SK-N-SH treated with all-trans-retinoic acid at 6 μM for 48 hours (cell line): ENCODE data around the gene PRDX6.

Experiments
- ATAC-seq: fragments of 200-7000 bp; cut with Tn5 transposase; 3 replicates; pipeline ENCODE4 v1.9.1; 2020; ENCODE audit warnings: mild to moderate bottlenecking, moderate library complexity
- ARNTL ChIP-seq: fragments of 450-650 bp; formaldehyde crosslinking; IDR thresholded peaks from 2 replicates; pipeline ENCODE4 v1.5.0; 2020; ENCODE audit warnings: low read depth, mild to moderate bottlenecking, moderate library complexity, borderline replicate concordance
- BACH2 ChIP-seq: fragments of 250-450 bp; sonication (Bioruptor Pico); IDR thresholded peaks from 2 replicates; pipeline ENCODE4 v1.9.0; 2021; ENCODE audit warnings: mild to moderate bottlenecking, borderline replicate concordance
- CSDC2 ChIP-seq: fragments of 250-450 bp; sonication (Bioruptor Pico); IDR thresholded peaks from 2 replicates; pipeline ENCODE4 v1.5.0; 2020; ENCODE audit warnings: mild to moderate bottlenecking, moderate library complexity
- CSRNP3 ChIP-seq: fragments of 250-450 bp; sonication (Bioruptor Pico); IDR thresholded peaks from 2 replicates; pipeline ENCODE4 v1.5.1; 2021; ENCODE audit warnings: mild to moderate bottlenecking, moderate library complexity
- ESRRG ChIP-seq: fragments of 250-450 bp; sonication (Bioruptor Pico); IDR thresholded peaks from 2 replicates; pipeline ENCODE4 v1.6.1; 2021; ENCODE audit warnings: mild to moderate bottlenecking
- GLIS3 ChIP-seq: fragments of 250-450 bp; sonication (Bioruptor Pico); IDR thresholded peaks from 2 replicates; pipeline ENCODE4 v1.5.0; 2020; ENCODE audit warnings: mild to moderate bottlenecking, moderate library complexity
- ISL1 ChIP-seq: fragments of 250-450 bp; sonication (Bioruptor Pico); IDR thresholded peaks from 2 replicates; pipeline ENCODE4 v2.1.2; 2022; ENCODE audit warnings: mild to moderate bottlenecking, moderate library complexity
- OSR1 ChIP-seq: fragments of 250-450 bp; sonication (Bioruptor Pico); IDR thresholded peaks from 2 replicates; pipeline ENCODE4 v1.8.0; 2022; ENCODE audit warnings: moderate library complexity, mild to moderate bottlenecking, inconsistent platforms
- PPARA ChIP-seq: fragments of 250-450 bp; sonication (Bioruptor Pico); IDR thresholded peaks from 2 replicates; pipeline ENCODE4 v1.5.0; 2020; ENCODE audit warnings: mild to moderate bottlenecking, borderline replicate concordance
- SNAI2 ChIP-seq: fragments of 250-450 bp; sonication (Bioruptor Pico); IDR thresholded peaks from 2 replicates; pipeline ENCODE4 v1.5.0; 2020; ENCODE audit warnings: mild to moderate bottlenecking, moderate library complexity
- TCF4 ChIP-seq: fragments of 250-450 bp; sonication (Bioruptor Pico); IDR thresholded peaks from 2 replicates; pipeline ENCODE4 v1.8.0; 2021; ENCODE audit warnings: mild to moderate bottlenecking, moderate library complexity, borderline replicate concordance
- TOX ChIP-seq: fragments of 250-450 bp; sonication (Bioruptor Pico); IDR thresholded peaks from 2 replicates; pipeline ENCODE4 v1.8.0; 2021; ENCODE audit warnings: mild to moderate bottlenecking, moderate library complexity, borderline replicate concordance
- TSHZ2 ChIP-seq: fragments of 250-450 bp; sonication (Bioruptor Pico); IDR thresholded peaks from 2 replicates; pipeline ENCODE4 v1.5.0; 2020; ENCODE audit warnings: mild to moderate bottlenecking, moderate library complexity
- ZC3H10 ChIP-seq: fragments of 250-450 bp; sonication (Bioruptor Pico); IDR thresholded peaks from 2 replicates; pipeline ENCODE4 v1.5.1; 2021; ENCODE audit warnings: mild to moderate bottlenecking, moderate library complexity
- ZFP3 ChIP-seq: fragments of 250-450 bp; sonication (Bioruptor Pico); IDR thresholded peaks from 2 replicates; pipeline ENCODE4 v1.5.0; 2020; ENCODE audit warnings: mild to moderate bottlenecking, moderate library complexity
- ZFP30 ChIP-seq: fragments of 450-650 bp; formaldehyde crosslinking; IDR thresholded peaks from 2 replicates; pipeline ENCODE4 v1.5.0; 2022; ENCODE audit warnings: mild to moderate bottlenecking, moderate library complexity
- ZNF565 ChIP-seq: fragments of 450-650 bp; formaldehyde crosslinking; conservative IDR thresholded peaks from 2 replicates; pipeline ENCODE4 v1.5.0; 2020; ENCODE audit warnings: low read depth, mild to moderate bottlenecking, moderate library complexity
- ZNF70 ChIP-seq: fragments of 450-650 bp; formaldehyde crosslinking; IDR thresholded peaks from 2 replicates; pipeline ENCODE4 v1.5.0; 2020; ENCODE audit warnings: mild to moderate bottlenecking, moderate library complexity
- ZNF8 ChIP-seq: fragments of 450-650 bp; formaldehyde crosslinking; IDR thresholded peaks from 2 replicates; pipeline ENCODE4 v1.5.0; 2020; ENCODE audit warnings: mild to moderate bottlenecking, moderate library complexity
- TF ChIP-seq, protein P1 (sequence below): fragments of 250-450 bp; sonication (Bioruptor Pico); IDR thresholded peaks from 2 replicates; pipeline ENCODE4 v1.8.0; 2020; ENCODE audit warnings: mild to moderate bottlenecking, moderate library complexity, borderline replicate concordance
- TF ChIP-seq, protein P2 (sequence below): fragments of 250-450 bp; sonication (Bioruptor Pico); IDR thresholded peaks from 2 replicates; pipeline ENCODE4 v1.5.1; 2020; ENCODE audit warnings: low read depth, mild to moderate bottlenecking, moderate library complexity

PRDX6 gene

GRCh38 chr1:173454966-173455524 is 22.1 kb upstream of the PRDX6 start:
- no peak for TF ChIP-seq ZC3H10 (CRISPR knock-in tag)
- no peak for TF ChIP-seq TSHZ2 (CRISPR knock-in tag)
- no peak for TF ChIP-seq ISL1 (CRISPR knock-in tag)
- no peak for TF ChIP-seq ZNF70
- TF ChIP-seq TOX (CRISPR knock-in tag) = no peak
- TF ChIP-seq, protein P1, sequence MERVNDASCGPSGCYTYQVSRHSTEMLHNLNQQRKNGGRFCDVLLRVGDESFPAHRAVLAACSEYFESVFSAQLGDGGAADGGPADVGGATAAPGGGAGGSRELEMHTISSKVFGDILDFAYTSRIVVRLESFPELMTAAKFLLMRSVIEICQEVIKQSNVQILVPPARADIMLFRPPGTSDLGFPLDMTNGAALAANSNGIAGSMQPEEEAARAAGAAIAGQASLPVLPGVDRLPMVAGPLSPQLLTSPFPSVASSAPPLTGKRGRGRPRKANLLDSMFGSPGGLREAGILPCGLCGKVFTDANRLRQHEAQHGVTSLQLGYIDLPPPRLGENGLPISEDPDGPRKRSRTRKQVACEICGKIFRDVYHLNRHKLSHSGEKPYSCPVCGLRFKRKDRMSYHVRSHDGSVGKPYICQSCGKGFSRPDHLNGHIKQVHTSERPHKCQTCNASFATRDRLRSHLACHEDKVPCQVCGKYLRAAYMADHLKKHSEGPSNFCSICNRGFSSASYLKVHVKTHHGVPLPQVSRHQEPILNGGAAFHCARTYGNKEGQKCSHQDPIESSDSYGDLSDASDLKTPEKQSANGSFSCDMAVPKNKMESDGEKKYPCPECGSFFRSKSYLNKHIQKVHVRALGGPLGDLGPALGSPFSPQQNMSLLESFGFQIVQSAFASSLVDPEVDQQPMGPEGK (CRISPR knock-in tag) = no peak
- no peak for TF ChIP-seq ZFP3 (CRISPR knock-in tag)
- TF ChIP-seq, protein P2, sequence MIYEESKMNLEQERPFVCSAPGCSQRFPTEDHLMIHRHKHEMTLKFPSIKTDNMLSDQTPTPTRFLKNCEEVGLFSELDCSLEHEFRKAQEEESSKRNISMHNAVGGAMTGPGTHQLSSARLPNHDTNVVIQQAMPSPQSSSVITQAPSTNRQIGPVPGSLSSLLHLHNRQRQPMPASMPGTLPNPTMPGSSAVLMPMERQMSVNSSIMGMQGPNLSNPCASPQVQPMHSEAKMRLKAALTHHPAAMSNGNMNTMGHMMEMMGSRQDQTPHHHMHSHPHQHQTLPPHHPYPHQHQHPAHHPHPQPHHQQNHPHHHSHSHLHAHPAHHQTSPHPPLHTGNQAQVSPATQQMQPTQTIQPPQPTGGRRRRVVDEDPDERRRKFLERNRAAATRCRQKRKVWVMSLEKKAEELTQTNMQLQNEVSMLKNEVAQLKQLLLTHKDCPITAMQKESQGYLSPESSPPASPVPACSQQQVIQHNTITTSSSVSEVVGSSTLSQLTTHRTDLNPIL (CRISPR knock-in tag) = no peak
- TF ChIP-seq ZNF565 (CRISPR knock-in tag) = no peak
- TF ChIP-seq ESRRG = no peak
- no peak for TF ChIP-seq SNAI2 (CRISPR knock-in tag)
- no peak for TF ChIP-seq GLIS3 (CRISPR knock-in tag)
- no peak for TF ChIP-seq CSRNP3
- no peak for TF ChIP-seq PPARA (CRISPR knock-in tag)
- no peak for TF ChIP-seq ARNTL (CRISPR knock-in tag)
- no peak for TF ChIP-seq TCF4 (CRISPR knock-in tag)
- TF ChIP-seq CSDC2 (CRISPR knock-in tag) = no peak
- TF ChIP-seq ZFP30 (CRISPR knock-in tag) = no peak
- no peak for ATAC-seq

- no peak for ATAC-seq
- TF ChIP-seq TCF4 (CRISPR knock-in tag) = no peak
- no peak for TF ChIP-seq PPARA (CRISPR knock-in tag)
- TF ChIP-seq TOX (CRISPR knock-in tag) = no peak
- no peak for TF ChIP-seq TSHZ2 (CRISPR knock-in tag)
- TF ChIP-seq CSRNP3 = no peak
- TF ChIP-seq ZNF70 = no peak
- no peak for TF ChIP-seq OSR1 (CRISPR knock-in tag)
- TF ChIP-seq ESRRG = no peak
- no peak for TF ChIP-seq BACH2 (CRISPR knock-in tag)
- TF ChIP-seq ZC3H10 (CRISPR knock-in tag) = no peak
- TF ChIP-seq, protein P2 (CRISPR knock-in tag) = no peak
- TF ChIP-seq ARNTL (CRISPR knock-in tag) = no peak
- no peak for TF ChIP-seq ISL1 (CRISPR knock-in tag)
- TF ChIP-seq ZFP30 (CRISPR knock-in tag) = no peak
- no peak for TF ChIP-seq SNAI2 (CRISPR knock-in tag)
- TF ChIP-seq GLIS3 (CRISPR knock-in tag) = no peak
- TF ChIP-seq, protein P1 (CRISPR knock-in tag) = no peak
- no peak for TF ChIP-seq ZNF8 (CRISPR knock-in tag)
- TF ChIP-seq ZFP3 (CRISPR knock-in tag) = no peak
Measured at GRCh38 chr1:173459885-173460284, 17.2 kb upstream of the PRDX6 start.
